Liver (tissue), 9 donors: ENCODE data around the gene CEND1. TPM values are rescaled to one million over a fixed set of nuclear protein-coding genes. Genes with fewer than 3 reads are reported as not detected.

Experiments used
- DNase-seq: peaks from one replicate; pipeline ENCODE4 v3.0.0-alpha.2; 2017; ENCODE audit warnings: low spot score
- H3K27ac ChIP-seq, 2 donors: one replicate each; pipeline ENCODE4 v1.7.0; 2013; ENCODE audit warnings: inconsistent platforms in 2 of 2, low read length in 2 of 2, control low read depth in 1 of 2, low read depth in 1 of 2, mild to moderate bottlenecking in 1 of 2
- H3K27me3 ChIP-seq, 4 donors: one replicate each; pipeline versions ENCODE4 v1.6.1 to v1.7.0; 2013; ENCODE audit warnings: low read length in 3 of 4, inconsistent platforms in 1 of 4, mild to moderate bottlenecking in 1 of 4, moderate library complexity in 1 of 4; ENCODE audit not compliant: control insufficient read depth in 4 of 4, insufficient read depth in 4 of 4
- H3K36me3 ChIP-seq, 4 donors: one replicate each; pipeline versions ENCODE4 v1.6.1 to v1.7.0; 2013; ENCODE audit warnings: low read length in 3 of 4, mild to moderate bottlenecking in 3 of 4, low read depth in 1 of 4, moderate library complexity in 1 of 4; ENCODE audit not compliant: control insufficient read depth in 4 of 4, insufficient read depth in 3 of 4
- H3K4me1 ChIP-seq, 4 donors: one replicate each; pipeline versions ENCODE4 v1.6.1 to v1.7.0; 2013; ENCODE audit warnings: low read length in 3 of 4, mild to moderate bottlenecking in 3 of 4, moderate library complexity in 1 of 4; ENCODE audit not compliant: control insufficient read depth in 4 of 4, insufficient read depth in 4 of 4
- H3K4me3 ChIP-seq, 3 donors: one replicate each; pipeline versions ENCODE4 v1.6.1 to v1.7.0; 2013; ENCODE audit warnings: low read length in 3 of 3, control low read depth in 1 of 3, low read depth in 1 of 3, mild to moderate bottlenecking in 1 of 3
- H3K9ac ChIP-seq, 2 donors: one replicate each; pipeline ENCODE4 v1.7.0; 2013; ENCODE audit warnings: low read length in 2 of 2, mild to moderate bottlenecking in 2 of 2, moderate library complexity in 2 of 2, control low read depth in 1 of 2, low read depth in 1 of 2
- H3K9me3 ChIP-seq, 4 donors: one replicate each; pipeline versions ENCODE4 v1.6.1 to v1.7.0; 2013; ENCODE audit warnings: low read length in 3 of 4; ENCODE audit not compliant: control insufficient read depth in 4 of 4
- EGR1 ChIP-seq, 2 donors: IDR thresholded peaks; 2 replicates each; pipeline ENCODE4 v1.6.1; 2016 to 2018; ENCODE audit warnings: antibody characterized with exemption in 2 of 2, low read depth in 2 of 2
- FOXA1 ChIP-seq: IDR thresholded peaks from 2 replicates; pipeline ENCODE4 v1.6.1; 2016; ENCODE audit warnings: antibody characterized with exemption
- FOXA2 ChIP-seq: IDR thresholded peaks from 2 replicates; pipeline ENCODE4 v1.6.1; 2016; ENCODE audit warnings: antibody characterized with exemption
- GABPA ChIP-seq, 2 donors: IDR thresholded peaks in 1 of 2; conservative IDR thresholded peaks in 1 of 2; 2 replicates each; pipeline ENCODE4 v1.6.1; 2016; ENCODE audit warnings: antibody characterized with exemption in 2 of 2, mild to moderate bottlenecking in 1 of 2, moderate library complexity in 1 of 2
- HNF4A ChIP-seq, 2 donors: conservative IDR thresholded peaks; 2 replicates each; pipeline ENCODE4 v1.6.1; 2016; ENCODE audit warnings: antibody characterized with exemption in 2 of 2, mild to moderate bottlenecking in 2 of 2
- HNF4G ChIP-seq: IDR thresholded peaks from 2 replicates; pipeline ENCODE4 v1.6.1; 2016; ENCODE audit warnings: antibody characterized with exemption
- JUND ChIP-seq, 2 donors: IDR thresholded peaks; 2 replicates each; pipeline ENCODE4 v1.6.1; 2016; ENCODE audit warnings: antibody characterized with exemption in 2 of 2
- REST ChIP-seq: IDR thresholded peaks from 2 replicates; pipeline ENCODE4 v1.6.1; 2016; ENCODE audit warnings: antibody characterized with exemption, mild to moderate bottlenecking
- RXRA ChIP-seq, 2 donors: IDR thresholded peaks; 2 replicates each; pipeline ENCODE4 v1.6.1; 2017 to 2018; ENCODE audit warnings: antibody characterized with exemption in 2 of 2, mild to moderate bottlenecking in 1 of 2
- SP1 ChIP-seq: IDR thresholded peaks from 2 replicates; pipeline ENCODE4 v1.6.1; 2018; ENCODE audit warnings: antibody characterized with exemption, mild to moderate bottlenecking
- YY1 ChIP-seq: IDR thresholded peaks from 2 replicates; pipeline ENCODE4 v1.6.1; 2016; ENCODE audit warnings: antibody characterized with exemption, mild to moderate bottlenecking
- ZBTB33 ChIP-seq: IDR thresholded peaks from 2 replicates; pipeline ENCODE4 v1.6.1; 2016; ENCODE audit warnings: antibody characterized with exemption
- WGBS: extraction: QIAGEN DNeasy Blood & Tissue Kit; methylation state at CpG from one replicate; pipeline ENCODE4 v1.1.7; 2013; 5-methylcytosine and 5-hydroxymethylcytosine counted together
- polyA plus RNA-seq, 2 donors: library from polyadenylated mRNA; stranded (reverse) in 1 of 2; unstranded in 1 of 2; fragments of 200-250 nt in 1 of 2; fragments of >200 nt in 1 of 2; fragmentation: Nextera tagmentation in 1 of 2; extraction: Ambion mirVana in 1 of 2; gene quantifications; one replicate each; pipeline versions ENCODE4 v1.2.1 to v1.2.3, GENCODE V29; 2013 to 2015
- total RNA-seq, 2 donors: library from RNA; depleted of rRNA; stranded (reverse); fragments of >200 nt; gene quantifications; one replicate each; pipeline ENCODE4 v1.2.3, GENCODE V29; 2014
- TF ChIP-seq, protein P1 (sequence below): IDR thresholded peaks from 2 replicates; pipeline ENCODE4 v1.6.1; 2016; ENCODE audit warnings: antibody characterized with exemption
- TF ChIP-seq, protein P2 (sequence below): IDR thresholded peaks from 2 replicates; pipeline ENCODE4 v1.6.1; 2016; ENCODE audit warnings: antibody characterized with exemption
- donor health status: healthy.
- donor health status: healthy.
- donor health status: healthy.
- donor health status: healthy.
- donor health status: healthy.

Gene CEND1
- total and polyA plus RNA-seq, 4 donors = not detected

GRCh38 chr11:790721-791564 is 1.1 kb upstream of the CEND1 start (continued):
- TF ChIP-seq, protein P1, sequence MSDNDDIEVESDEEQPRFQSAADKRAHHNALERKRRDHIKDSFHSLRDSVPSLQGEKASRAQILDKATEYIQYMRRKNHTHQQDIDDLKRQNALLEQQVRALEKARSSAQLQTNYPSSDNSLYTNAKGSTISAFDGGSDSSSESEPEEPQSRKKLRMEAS = no peak

GRCh38 chr11:788953-789940 is 643 bp downstream of the CEND1 start:
- Histone ChIP-seq H3K4me1 (peaks cover 0 to 11% (median 5%) of the 10 kb centered on the region in 4 donors), H3K9ac (no peak overlapping the region), H3K4me3 (no peak overlapping the region), H3K27me3 (no peaks in the 10 kb centered on the region), H3K9me3 (no peaks in the 10 kb centered on the region), H3K36me3 (peaks cover 0 to 10% (median 6%) of the 10 kb centered on the region in 4 donors), H3K27ac (no peak overlapping the region)
- 40% methylated on average over 31 of the region's 31 CpGs for WGBS
- DNase-seq = no peak
- TF ChIP-seq SP1 = no peak
- TF ChIP-seq, protein P1 = no peak
- no peak for TF ChIP-seq YY1
- no peak for TF ChIP-seq ZBTB33
- TF ChIP-seq EGR1 (IDR thresholded peaks at IDR 0.05; ENCODE audit: low read depth in 2 of 2) = no peak
- no peak for TF ChIP-seq HNF4G
- no peak for TF ChIP-seq GABPA (IDR thresholded peaks at IDR 0.05 in 1 of 2, conservative IDR thresholded peaks at IDR 0.05 in 1 of 2)
- TF ChIP-seq, protein P2, sequence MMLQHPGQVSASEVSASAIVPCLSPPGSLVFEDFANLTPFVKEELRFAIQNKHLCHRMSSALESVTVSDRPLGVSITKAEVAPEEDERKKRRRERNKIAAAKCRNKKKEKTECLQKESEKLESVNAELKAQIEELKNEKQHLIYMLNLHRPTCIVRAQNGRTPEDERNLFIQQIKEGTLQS = no peak

DNA sequence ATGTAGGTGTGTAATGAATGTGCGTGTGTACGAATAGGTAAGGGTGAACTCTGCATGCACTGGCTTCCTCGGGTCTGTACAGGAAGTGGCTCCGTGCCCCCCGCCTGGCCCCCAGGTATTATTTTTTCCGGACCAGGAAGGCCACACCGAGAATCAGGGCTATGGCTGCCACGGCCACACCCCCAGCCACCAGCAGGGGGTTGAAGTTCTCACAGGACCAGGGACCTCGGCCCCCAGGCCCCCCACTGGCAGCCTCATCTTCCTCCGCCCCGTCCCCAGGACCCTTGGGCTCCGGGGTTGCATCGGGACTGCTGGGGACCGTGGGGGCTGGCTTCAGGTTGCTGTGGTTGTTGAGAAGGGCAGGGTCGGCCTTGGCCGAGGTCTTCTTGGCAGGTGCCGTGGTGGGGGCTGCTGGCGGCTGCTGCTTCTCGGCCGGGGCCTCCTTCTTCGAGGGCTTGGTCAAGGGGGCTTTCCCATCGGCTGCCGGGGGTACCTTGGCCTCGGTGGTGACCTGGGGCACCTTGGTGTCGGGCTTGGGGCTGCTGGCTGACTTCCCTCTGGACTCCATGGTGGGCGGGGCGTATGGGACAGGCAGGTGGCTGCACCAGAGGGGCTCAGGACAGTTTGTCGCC is 1.8 kb downstream of the CEND1 start:
- TF ChIP-seq REST (no peak), RXRA (IDR thresholded peaks at IDR 0.05) (no peak), JUND (IDR thresholded peaks at IDR 0.05) (no peak), HNF4G (no peak), ZBTB33 (no peak), FOXA2 (no peak), EGR1 (IDR thresholded peaks at IDR 0.05; ENCODE audit: low read depth in 2 of 2) (no peak), HNF4A (conservative IDR thresholded peaks at IDR 0.05) (no peak), FOXA1 (no peak), SP1 (no peak), GABPA (IDR thresholded peaks at IDR 0.05 in 1 of 2, conservative IDR thresholded peaks at IDR 0.05 in 1 of 2) (no peak)
- TF ChIP-seq, protein P2 = no peak
- H3K9ac ChIP-seq = no peak overlapping the region
- H3K4me3 ChIP-seq = no peak overlapping the region
- H3K4me1 ChIP-seq = peaks cover 0 to 6% (median under 1%) of the 10 kb centered on the region in 4 donors
- H3K27ac ChIP-seq = no peak overlapping the region
- H3K9me3 ChIP-seq = no peaks in the 10 kb centered on the region
- H3K27me3 ChIP-seq = no peaks in the 10 kb centered on the region
- DNase-seq = no peak
- H3K36me3 ChIP-seq = peaks cover 0 to 10% (median 8%) of the 10 kb centered on the region in 4 donors
- 72% methylated on average over 28 of the region's 28 CpGs for WGBS
